Astrocyte of the cerebellum (primary cell): Measurements from ENCODE around the gene MTHFD1.

Source experiments
- DNase-seq: peaks from one replicate; pipeline ENCODE4 v3.0.0-alpha.2; 2011; ENCODE audit warnings: low read depth
- H3K4me3 ChIP-seq: 2 replicates; pipeline ENCODE4 v1.5.1; 2011; ENCODE audit warnings: mild to moderate bottlenecking, low read depth, low read length, moderate library complexity
- in situ Hi-C: cut with HindIII; loops from 2 replicates; pipeline ENCODE4 v1.10.0; 2017; ENCODE audit warnings: low sequenced_read_pairs
- TF ChIP-seq, protein P1 (sequence below): IDR thresholded peaks from 2 replicates; pipeline ENCODE4 v1.5.1; 2012; ENCODE audit warnings: low read length, low read depth, moderate library complexity, mild to moderate bottlenecking; ENCODE audit errors: missing control alignments

The MTHFD1 gene

DNA sequence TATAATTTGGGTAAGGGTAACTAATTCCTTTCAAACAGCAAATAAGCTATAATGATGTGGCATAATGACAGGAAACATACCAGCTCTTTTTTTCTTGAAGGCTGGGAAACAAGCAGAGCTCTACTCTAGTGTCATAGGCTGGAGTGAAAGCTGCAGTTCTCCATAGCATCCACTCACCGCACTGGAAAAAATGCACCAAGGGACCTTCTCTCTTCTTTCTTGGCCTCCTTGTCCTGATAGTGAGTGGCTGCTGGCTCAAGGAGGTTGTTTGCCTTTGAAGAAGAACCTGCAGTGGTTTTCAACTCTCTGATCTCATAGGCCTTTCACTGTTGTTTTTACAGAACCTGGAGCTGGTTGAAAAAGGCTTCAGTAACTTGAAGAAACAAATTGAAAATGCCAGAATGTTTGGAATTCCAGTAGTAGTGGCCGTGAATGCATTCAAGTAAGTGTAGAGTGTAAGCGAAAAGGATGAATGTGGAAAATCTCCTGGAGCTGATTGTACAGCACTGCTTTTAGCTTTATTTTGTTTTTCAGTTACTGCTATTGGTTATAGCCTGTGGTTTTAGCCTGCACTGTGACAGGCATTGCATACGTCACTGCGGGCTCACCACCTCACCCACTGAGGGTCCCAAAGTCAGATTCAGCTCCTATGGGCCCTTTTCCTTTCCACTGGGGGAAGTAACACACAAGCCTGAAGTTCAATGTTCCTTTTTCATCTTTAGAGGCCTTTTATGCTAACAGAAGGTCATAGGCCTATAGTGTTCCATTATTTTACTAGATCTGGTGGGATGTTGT, 59.9 kb downstream of the MTHFD1 start:
- H3K4me3 ChIP-seq = no peak overlapping the region
- no peak for DNase-seq
- TF ChIP-seq, protein P1, sequence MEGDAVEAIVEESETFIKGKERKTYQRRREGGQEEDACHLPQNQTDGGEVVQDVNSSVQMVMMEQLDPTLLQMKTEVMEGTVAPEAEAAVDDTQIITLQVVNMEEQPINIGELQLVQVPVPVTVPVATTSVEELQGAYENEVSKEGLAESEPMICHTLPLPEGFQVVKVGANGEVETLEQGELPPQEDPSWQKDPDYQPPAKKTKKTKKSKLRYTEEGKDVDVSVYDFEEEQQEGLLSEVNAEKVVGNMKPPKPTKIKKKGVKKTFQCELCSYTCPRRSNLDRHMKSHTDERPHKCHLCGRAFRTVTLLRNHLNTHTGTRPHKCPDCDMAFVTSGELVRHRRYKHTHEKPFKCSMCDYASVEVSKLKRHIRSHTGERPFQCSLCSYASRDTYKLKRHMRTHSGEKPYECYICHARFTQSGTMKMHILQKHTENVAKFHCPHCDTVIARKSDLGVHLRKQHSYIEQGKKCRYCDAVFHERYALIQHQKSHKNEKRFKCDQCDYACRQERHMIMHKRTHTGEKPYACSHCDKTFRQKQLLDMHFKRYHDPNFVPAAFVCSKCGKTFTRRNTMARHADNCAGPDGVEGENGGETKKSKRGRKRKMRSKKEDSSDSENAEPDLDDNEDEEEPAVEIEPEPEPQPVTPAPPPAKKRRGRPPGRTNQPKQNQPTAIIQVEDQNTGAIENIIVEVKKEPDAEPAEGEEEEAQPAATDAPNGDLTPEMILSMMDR = no peak
- in situ Hi-C loops = no loop called here

DNA sequence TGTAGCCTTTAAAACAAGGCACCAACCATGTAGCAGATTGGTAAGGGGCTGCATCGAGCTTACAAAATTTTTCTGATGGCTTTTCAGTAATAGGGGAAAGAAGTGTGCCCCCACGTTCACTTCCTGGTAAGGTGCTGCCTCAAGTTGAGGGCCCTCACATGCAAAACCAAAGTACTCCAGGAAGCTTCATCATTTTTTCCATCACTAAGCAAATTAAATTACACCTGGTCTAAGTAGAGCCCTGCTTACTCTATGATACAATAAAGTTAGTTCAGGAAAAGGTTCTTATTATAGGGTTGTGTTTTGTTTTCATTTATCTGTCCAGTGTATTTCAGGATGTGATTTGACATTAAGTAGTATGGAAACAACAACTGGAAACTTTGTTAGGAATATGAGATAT, 62.1 kb downstream of the MTHFD1 start:
- in situ Hi-C loops = no loop called here

DNA sequence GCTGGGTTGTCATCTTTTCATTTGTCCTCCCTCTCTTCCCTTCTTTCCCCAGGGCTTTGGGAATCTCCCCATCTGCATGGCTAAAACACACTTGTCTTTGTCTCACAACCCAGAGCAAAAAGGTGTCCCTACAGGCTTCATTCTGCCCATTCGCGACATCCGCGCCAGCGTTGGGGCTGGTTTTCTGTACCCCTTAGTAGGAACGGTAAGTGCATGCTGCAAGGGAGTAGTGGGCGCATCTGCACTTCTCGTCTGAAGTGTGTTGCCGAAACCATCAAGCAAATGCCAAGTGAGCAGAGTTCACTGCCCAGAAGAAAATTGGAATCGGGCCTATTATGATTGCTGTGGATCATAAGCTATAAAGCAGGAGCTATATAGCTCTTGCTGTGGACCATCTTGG, 66.5 kb downstream of the MTHFD1 start:
- DNase-seq = no peak

More for the DNA sequence above, 62.1 kb downstream of the MTHFD1 start:
- H3K4me3 ChIP-seq = no peak overlapping the region
- DNase-seq = no peak
- TF ChIP-seq, protein P1 = no peak

DNA sequence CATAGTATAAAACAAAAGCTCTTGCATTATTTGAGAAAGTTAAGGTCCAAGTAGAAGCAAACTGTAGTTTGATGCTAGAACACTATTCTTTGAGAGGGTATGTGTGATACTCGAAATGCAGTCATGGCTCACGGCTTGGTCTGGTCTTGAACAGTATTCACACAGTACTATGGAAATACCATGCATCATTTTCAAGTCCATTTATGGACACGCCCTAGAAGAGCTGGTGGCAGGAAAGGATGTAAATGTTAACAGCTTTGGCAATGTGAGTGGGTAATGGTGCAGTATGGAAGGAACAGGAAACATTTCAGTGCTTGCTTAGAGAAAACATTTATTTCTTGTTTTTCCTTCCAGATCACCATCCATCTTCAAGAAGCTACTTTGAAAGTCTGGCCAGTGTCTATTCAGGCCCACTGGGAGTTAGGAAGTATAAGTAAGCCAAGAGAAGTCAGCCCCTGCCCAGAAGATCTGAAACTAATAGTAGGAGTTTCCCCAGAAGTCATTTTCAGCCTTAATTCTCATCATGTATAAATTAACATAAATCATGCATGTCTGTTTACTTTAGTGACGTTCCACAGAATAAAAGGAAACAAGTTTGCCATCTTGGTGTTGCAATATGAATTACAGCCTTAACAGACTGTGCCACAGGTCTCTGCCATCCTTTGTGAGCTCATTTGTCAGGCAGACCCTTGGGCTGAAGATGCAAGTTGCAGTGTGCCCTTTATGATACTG, 71.4 kb downstream of the MTHFD1 start:
- no peak overlapping the region for H3K4me3 ChIP-seq
- TF ChIP-seq, protein P1 = no peak
- DNase-seq = no peak
- in situ Hi-C loops = no loop called here

More for the DNA sequence above, 66.5 kb downstream of the MTHFD1 start:
- in situ Hi-C loops = no loop called here
- no peak overlapping the region for H3K4me3 ChIP-seq
- TF ChIP-seq, protein P1 = no peak

DNA sequence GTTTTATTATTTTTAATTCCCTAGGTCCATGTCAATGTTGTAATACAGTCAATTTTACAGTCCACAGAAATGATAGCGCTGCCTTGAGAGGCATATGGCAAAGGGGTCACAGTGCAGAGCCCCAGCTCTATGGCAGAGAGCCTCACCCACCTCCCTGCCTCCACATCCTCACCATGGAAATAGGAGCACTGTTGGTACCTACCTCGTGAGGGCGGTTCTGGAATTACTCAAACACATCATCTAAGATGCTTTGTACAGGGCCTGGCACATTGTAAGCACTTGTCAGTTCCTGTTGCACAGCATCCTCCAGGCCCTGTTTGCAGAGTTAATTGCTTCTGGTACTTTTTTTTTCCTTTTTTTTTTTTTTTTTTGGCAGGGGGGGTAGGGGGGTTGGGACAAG, 73.1 kb downstream of the MTHFD1 start:
- in situ Hi-C loops = no loop called here
- TF ChIP-seq, protein P1 = no peak
- no peak for DNase-seq

DNA sequence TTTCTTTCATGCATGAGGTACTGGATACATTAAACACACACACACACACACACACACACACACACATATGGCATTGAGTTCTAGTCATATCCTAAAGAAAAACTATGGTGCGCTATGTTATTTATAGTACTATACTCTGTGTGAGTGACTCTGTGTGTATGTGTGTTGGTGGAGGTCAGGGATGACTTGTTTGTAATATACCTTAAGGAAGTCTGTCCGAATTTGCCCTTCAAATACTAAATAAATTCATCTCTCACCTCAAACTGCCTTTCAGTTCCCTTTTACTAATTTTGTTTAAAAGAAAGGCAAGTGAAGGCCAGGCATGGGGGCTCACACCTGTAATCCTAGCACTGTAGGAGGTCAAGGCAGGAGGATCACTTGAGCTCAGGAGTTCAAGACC, 75.0 kb downstream of the MTHFD1 start:
- in situ Hi-C loops = no loop called here
- TF ChIP-seq, protein P1 = no peak
- no peak for DNase-seq

More for the DNA sequence above, 73.1 kb downstream of the MTHFD1 start:
- no peak overlapping the region for H3K4me3 ChIP-seq

More for the DNA sequence above, 75.0 kb downstream of the MTHFD1 start:
- H3K4me3 ChIP-seq = no peak overlapping the region
